Muscle of arm (tissue), 12 donors: ENCODE results near the gene IQGAP2. TPM values are rescaled to one million over a fixed set of nuclear protein-coding genes. Genes with fewer than 3 reads are reported as not detected.

ENCODE experiments used
- DNase-seq: peaks from one replicate; pipeline ENCODE4 v3.0.0-alpha.2; 2013
- polyA plus RNA-seq, 12 donors: library from polyadenylated mRNA; unstranded; fragments of 120-200 nt; gene quantifications; one replicate each; pipeline ENCODE4 v1.2.1, GENCODE V29; 2013; ENCODE audit not compliant: insufficient read length in 12 of 12

The IQGAP2 gene
- polyA plus RNA-seq, 12 donors: 7.7 to 38.7 (median 13.0) TPM; not detected in 1

- DNase-seq: no peak
These were observed 47.0 kb downstream of the IQGAP2 start for GRCh38 chr5:76450054-76450453.

- no peak for DNase-seq
These were observed 48.1 kb downstream of the IQGAP2 start for GRCh38 chr5:76451031-76451701.

- peak; percentile 15 for DNase-seq
These were observed 52.5 kb downstream of the IQGAP2 start for GRCh38 chr5:76455531-76456133.

GRCh38 chr5:76456258-76456657 lies 53.2 kb downstream of the IQGAP2 start:
- DNase-seq: no peak

- DNase-seq: no peak
These were observed 54.8 kb downstream of the IQGAP2 start for GRCh38 chr5:76457674-76458485.

- DNase-seq: no peak
These were observed 55.4 kb downstream of the IQGAP2 start for GRCh38 chr5:76458486-76458830.

GRCh38 chr5:76460104-76460503 lies 57.0 kb downstream of the IQGAP2 start:
- no peak for DNase-seq

- no peak for DNase-seq
These were observed 59.1 kb downstream of the IQGAP2 start for GRCh38 chr5:76462097-76462667.

GRCh38 chr5:76467216-76467615 lies 64.1 kb downstream of the IQGAP2 start:
- no peak for DNase-seq

- DNase-seq: no peak
These were observed 65.7 kb downstream of the IQGAP2 start for GRCh38 chr5:76468635-76469425.

GRCh38 chr5:76469656-76470290 lies 66.7 kb downstream of the IQGAP2 start:
- no peak for DNase-seq

GRCh38 chr5:76470976-76471375 lies 67.9 kb downstream of the IQGAP2 start:
- peak; percentile 23 for DNase-seq

GRCh38 chr5:76471406-76471805 lies 68.3 kb downstream of the IQGAP2 start:
- DNase-seq: no peak

GRCh38 chr5:76471987-76472334 lies 68.9 kb downstream of the IQGAP2 start:
- DNase-seq: no peak

GRCh38 chr5:76472335-76473008 lies 69.4 kb downstream of the IQGAP2 start:
- DNase-seq: no peak

GRCh38 chr5:76473009-76473336 lies 69.9 kb downstream of the IQGAP2 start:
- no peak for DNase-seq

- DNase-seq: no peak
These were observed 70.6 kb downstream of the IQGAP2 start for GRCh38 chr5:76473661-76474060.

- no peak for DNase-seq
These were observed 71.3 kb downstream of the IQGAP2 start for GRCh38 chr5:76474377-76474776.

- no peak for DNase-seq
These were observed 72.3 kb downstream of the IQGAP2 start for GRCh38 chr5:76475385-76475784.

GRCh38 chr5:76475936-76476335 lies 72.9 kb downstream of the IQGAP2 start:
- DNase-seq: no peak

GRCh38 chr5:76476474-76477038 lies 73.5 kb downstream of the IQGAP2 start:
- DNase-seq: no peak
